PC-9 (cell line): Measurements from ENCODE around the gene GYS2.

Experiments
- EZH2 ChIP-seq: fragments of 200-600 bp; sonication (generic); IDR thresholded peaks from 2 replicates; pipeline ENCODE4 v1.8.0; 2017; ENCODE audit warnings: antibody characterized with exemption, low read depth
- TF ChIP-seq, protein P1 (sequence below): fragments of 200-600 bp; sonication (generic); conservative IDR thresholded peaks from 2 replicates; pipeline ENCODE4 v1.6.1; 2017; ENCODE audit warnings: mixed run types, antibody characterized with exemption, mild to moderate bottlenecking, moderate library complexity

DNA sequence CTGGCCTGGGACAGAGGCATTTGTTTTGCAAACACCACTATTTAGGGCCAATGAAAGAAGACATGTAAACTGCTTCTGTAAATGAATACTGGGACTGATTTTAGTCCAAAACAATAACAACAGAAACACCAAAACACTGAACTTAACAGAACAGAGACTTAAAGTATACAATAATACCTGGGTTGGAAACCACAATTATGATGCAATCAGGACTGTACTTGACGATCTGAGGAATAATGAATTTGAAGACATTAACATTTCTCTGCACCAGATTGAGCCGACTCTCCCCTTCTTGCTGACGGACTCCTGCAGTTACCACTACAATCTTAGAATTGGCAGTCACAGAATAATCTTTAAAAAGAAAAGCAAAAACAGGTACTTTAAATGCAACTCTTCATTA, 39.1 kb upstream of the GYS2 start:
- TF ChIP-seq, protein P1, sequence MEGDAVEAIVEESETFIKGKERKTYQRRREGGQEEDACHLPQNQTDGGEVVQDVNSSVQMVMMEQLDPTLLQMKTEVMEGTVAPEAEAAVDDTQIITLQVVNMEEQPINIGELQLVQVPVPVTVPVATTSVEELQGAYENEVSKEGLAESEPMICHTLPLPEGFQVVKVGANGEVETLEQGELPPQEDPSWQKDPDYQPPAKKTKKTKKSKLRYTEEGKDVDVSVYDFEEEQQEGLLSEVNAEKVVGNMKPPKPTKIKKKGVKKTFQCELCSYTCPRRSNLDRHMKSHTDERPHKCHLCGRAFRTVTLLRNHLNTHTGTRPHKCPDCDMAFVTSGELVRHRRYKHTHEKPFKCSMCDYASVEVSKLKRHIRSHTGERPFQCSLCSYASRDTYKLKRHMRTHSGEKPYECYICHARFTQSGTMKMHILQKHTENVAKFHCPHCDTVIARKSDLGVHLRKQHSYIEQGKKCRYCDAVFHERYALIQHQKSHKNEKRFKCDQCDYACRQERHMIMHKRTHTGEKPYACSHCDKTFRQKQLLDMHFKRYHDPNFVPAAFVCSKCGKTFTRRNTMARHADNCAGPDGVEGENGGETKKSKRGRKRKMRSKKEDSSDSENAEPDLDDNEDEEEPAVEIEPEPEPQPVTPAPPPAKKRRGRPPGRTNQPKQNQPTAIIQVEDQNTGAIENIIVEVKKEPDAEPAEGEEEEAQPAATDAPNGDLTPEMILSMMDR: no peak
- TF ChIP-seq EZH2: no peak
